CD14-positive monocyte (primary cell): ENCODE measurements around the gene STAT3. TPM values are rescaled to one million over a fixed set of nuclear protein-coding genes. Genes with fewer than 3 reads are reported as not detected.

Experiments used
- DNase-seq, 3 donors: peaks; one replicate each; pipeline ENCODE4 v3.0.0-alpha.2; 2011 to 2022
- H2AFZ ChIP-seq: 2 replicates; pipeline ENCODE4 v1.6.0; 2012; ENCODE audit warnings: mild to moderate bottlenecking, low read depth, low read length, inconsistent platforms; ENCODE audit not compliant: insufficient read depth, poor library complexity, severe bottlenecking
- H3K27ac ChIP-seq, 2 donors: 1 replicate in 1 of 2; 2 replicates in 1 of 2; pipeline ENCODE4 v1.5.1; 2012 to 2013; ENCODE audit warnings: low read length in 2 of 2, control low read depth in 1 of 2, inconsistent platforms in 1 of 2, low read depth in 1 of 2, mild to moderate bottlenecking in 1 of 2
- H3K27me3 ChIP-seq, 2 donors: one replicate each; pipeline versions ENCODE4 v1.6.0 to v1.6.1; 2011 to 2013; ENCODE audit warnings: low read length in 2 of 2; ENCODE audit not compliant: control insufficient read depth in 2 of 2, insufficient read depth in 2 of 2
- H3K36me3 ChIP-seq, 2 donors: replicated peaks in 1 of 2; 1 replicate in 1 of 2; 2 replicates in 1 of 2; pipeline versions ENCODE4 v1.5.1 to v1.6.1; 2012 to 2013; ENCODE audit warnings: low read length in 2 of 2, control low read depth in 1 of 2, inconsistent platforms in 1 of 2, mild to moderate bottlenecking in 1 of 2; ENCODE audit not compliant: insufficient read depth in 2 of 2, control insufficient read depth in 1 of 2
- H3K4me1 ChIP-seq, 2 donors: 1 replicate in 1 of 2; 2 replicates in 1 of 2; pipeline versions ENCODE4 v1.5.1 to v1.6.1; 2012 to 2013; ENCODE audit warnings: low read length in 2 of 2, control low read depth in 1 of 2, inconsistent platforms in 1 of 2, mild to moderate bottlenecking in 1 of 2, moderate library complexity in 1 of 2; ENCODE audit not compliant: insufficient read depth in 2 of 2, control insufficient read depth in 1 of 2
- H3K4me2 ChIP-seq: replicated peaks from 2 replicates; pipeline ENCODE3; 2012; ENCODE audit warnings: low read length, moderate library complexity, mild to moderate bottlenecking; ENCODE audit not compliant: poor library complexity, severe bottlenecking; ENCODE audit errors: extremely low read depth
- H3K4me3 ChIP-seq, 3 experiments: fragments of 200-600 bp in 1 of 3; sonication (generic) in 1 of 3; replicated peaks in 1 of 3; 1 replicate in 2 of 3; 2 replicates in 1 of 3; pipeline ENCODE4 v1.5.1; 2011 to 2013; ENCODE audit warnings: low read length in 3 of 3, mild to moderate bottlenecking in 3 of 3, control low read depth in 2 of 3, low read depth in 2 of 3, inconsistent platforms in 1 of 3, moderate library complexity in 1 of 3
- H3K79me2 ChIP-seq: 2 replicates; pipeline ENCODE4 v1.6.0; 2012; ENCODE audit warnings: mild to moderate bottlenecking, control low read depth, inconsistent platforms, low read length, moderate library complexity; ENCODE audit not compliant: insufficient read depth
- H3K9ac ChIP-seq: 2 replicates; pipeline ENCODE4 v1.6.0; 2017; ENCODE audit warnings: low read length, mild to moderate bottlenecking; ENCODE audit not compliant: insufficient read depth, poor library complexity, severe bottlenecking
- H3K9me3 ChIP-seq, 2 donors: replicated peaks in 1 of 2; 1 replicate in 1 of 2; 2 replicates in 1 of 2; pipeline versions ENCODE4 v1.5.1 to v1.6.1; 2012 to 2013; ENCODE audit warnings: low read length in 2 of 2, control low read depth in 1 of 2; ENCODE audit not compliant: control insufficient read depth in 1 of 2, insufficient read depth in 1 of 2
- H4K20me1 ChIP-seq: 2 replicates; pipeline ENCODE4 v1.6.0; 2012; ENCODE audit warnings: mild to moderate bottlenecking, low read length, control low read depth, moderate library complexity; ENCODE audit not compliant: insufficient read depth
- H3K27ac Mint-ChIP-seq, 7 donors: one replicate each; pipeline ENCODE4 v1.8.0; 2020; ENCODE audit warnings: mild to moderate bottlenecking in 7 of 7, mixed read lengths in 7 of 7, moderate library complexity in 6 of 7, inconsistent platforms in 2 of 7
- H3K27me3 Mint-ChIP-seq, 3 donors: one replicate each; pipeline ENCODE4 v1.8.0; 2021 to 2022; ENCODE audit warnings: low read depth in 3 of 3, mild to moderate bottlenecking in 3 of 3, mixed read lengths in 3 of 3, moderate library complexity in 3 of 3, inconsistent platforms in 1 of 3
- H3K36me3 Mint-ChIP-seq, 2 donors: one replicate each; pipeline ENCODE4 v1.8.0; 2020; ENCODE audit warnings: mixed read lengths in 2 of 2, inconsistent platforms in 1 of 2, mild to moderate bottlenecking in 1 of 2
- H3K4me1 Mint-ChIP-seq: one replicate; pipeline ENCODE4 v1.8.0; 2020; ENCODE audit warnings: mild to moderate bottlenecking, mixed read lengths
- H3K4me3 Mint-ChIP-seq, 2 donors: one replicate each; pipeline ENCODE4 v1.8.0; 2020; ENCODE audit warnings: mild to moderate bottlenecking in 2 of 2, mixed read lengths in 2 of 2, moderate library complexity in 1 of 2
- H3K9me3 Mint-ChIP-seq, 7 donors: one replicate each; pipeline ENCODE4 v1.8.0; 2020 to 2022; ENCODE audit warnings: mixed read lengths in 7 of 7, mild to moderate bottlenecking in 6 of 7, moderate library complexity in 6 of 7, inconsistent platforms in 2 of 7
- CTCF ChIP-seq: fragments of 200-600 bp; IDR thresholded peaks from one replicate; pipeline ENCODE4 v1.8.0; 2022; ENCODE audit warnings: antibody characterized with exemption, mild to moderate bottlenecking
- WGBS: methylation state at CpG from one replicate; pipeline ENCODE4 v1.1.5; 2013; ENCODE audit warnings: missing lambda C conversion rate; ENCODE audit not compliant: insufficient coverage; 5-methylcytosine and 5-hydroxymethylcytosine counted together
- intact Hi-C, 2 donors: fragments of 100-400 bp; cut with micrococcal nuclease; formaldehyde crosslinking; loops; one replicate each; pipeline versions ENCODE4 v1.15.0 to v1.15.1; 2023
- polyA plus RNA-seq, 3 donors: library from polyadenylated mRNA; depleted of rRNA in 1 of 3; unstranded in 2 of 3; stranded (reverse) in 1 of 3; fragments of 300-500 nt in 2 of 3; fragments of >200 nt in 1 of 3; fragmentation: Illumina TruSeq in 2 of 3; gene quantifications; 1 replicate in 2 of 3; 2 replicates in 1 of 3; pipeline ENCODE4 v1.2.3, GENCODE V29; 2012 to 2021

The STAT3 gene
- polyA plus RNA-seq, 3 donors: 73.0 to 155 (median 110) TPM

- H3K9me3 ChIP-seq: no peaks in the 10 kb centered on the region
- peak in 1 of 3 donors; percentile 30 for DNase-seq
- H3K27ac Mint-ChIP-seq: peak overlapping the region in 2 of 7 donors; percentile 36 to 51
- no peak for TF ChIP-seq CTCF
- H3K36me3 Mint-ChIP-seq: peaks cover 76 to 90% of the 10 kb centered on the region in 2 donors
- no peak overlapping the region for H3K4me2 ChIP-seq
- peaks cover 13% of the 10 kb centered on the region for H3K79me2 ChIP-seq
- H3K4me3 Mint-ChIP-seq: no peak overlapping the region
- no peak overlapping the region for H3K4me3 ChIP-seq
- 14% methylated on average over 3 of the region's 9 CpGs for WGBS
- peaks cover 28 to 35% of the 10 kb centered on the region in 2 donors for H3K4me1 ChIP-seq
- H3K36me3 ChIP-seq: peaks cover 75 to 89% of the 10 kb centered on the region in 2 donors
- H3K27me3 ChIP-seq: no peaks in the 10 kb centered on the region
- peaks cover 0 to 1% (median 0%) of the 10 kb centered on the region in 3 donors for H3K27me3 Mint-ChIP-seq
- peaks cover 59% of the 10 kb centered on the region for H4K20me1 ChIP-seq
- intact Hi-C loops: no loop called here
- peaks cover 45% of the 10 kb centered on the region for H3K4me1 Mint-ChIP-seq
- no peak overlapping the region for H3K9ac ChIP-seq
- H2AFZ ChIP-seq: no peak overlapping the region
- H3K9me3 Mint-ChIP-seq: no peaks in the 10 kb centered on the region
- H3K27ac ChIP-seq: peak overlapping the region in 1 of 2 donors; percentile 8
These were observed 45.8 kb downstream of the STAT3 start for GRCh38 chr17:42342242-42343008.

GRCh38 chr17:42341568-42341967 lies 46.7 kb downstream of the STAT3 start:
- no peak overlapping the region for H2AFZ ChIP-seq
- no CpG with 5 or more reads among the region's 4 CpGs for WGBS
- H3K79me2 ChIP-seq: peaks cover 11% of the 10 kb centered on the region
- H3K9ac ChIP-seq: no peak overlapping the region
- peaks cover 83 to 93% of the 10 kb centered on the region in 2 donors for H3K36me3 ChIP-seq
- Mint-ChIP-seq H3K4me1 (peaks cover 38% of the 10 kb centered on the region), H3K9me3 (no peaks in the 10 kb centered on the region), H3K27ac (no peak overlapping the region), H3K4me3 (no peak overlapping the region), H3K36me3 (peaks cover 78 to 90% of the 10 kb centered on the region in 2 donors), H3K27me3 (peaks cover 0 to 1% (median 0%) of the 10 kb centered on the region in 3 donors)
- peaks cover 24 to 30% of the 10 kb centered on the region in 2 donors for H3K4me1 ChIP-seq
- no peaks in the 10 kb centered on the region for H3K9me3 ChIP-seq
- no peak for DNase-seq
- H3K27ac ChIP-seq: peak overlapping the region in 1 of 2 donors; percentile 46
- H3K27me3 ChIP-seq: no peaks in the 10 kb centered on the region
- intact Hi-C loops: no loop called here
- no peak overlapping the region for H3K4me2 ChIP-seq
- H3K4me3 ChIP-seq: no peak overlapping the region
- H4K20me1 ChIP-seq: peaks cover 51% of the 10 kb centered on the region
- no peak for TF ChIP-seq CTCF
